HepG2 (cell line): Measurements from ENCODE around the gene SLC11A1. TPM values are rescaled to one million over a fixed set of nuclear protein-coding genes. Genes with fewer than 3 reads are reported as not detected.

Experiments
- DNMT1 ChIP-seq: sonication (generic); formaldehyde crosslinking; IDR thresholded peaks from 2 replicates; pipeline ENCODE4 v1.5.1; 2020; ENCODE audit warnings: mild to moderate bottlenecking, missing genetic modification reagents
- DPF2 ChIP-seq: sonication (generic); formaldehyde crosslinking; IDR thresholded peaks from 2 replicates; pipeline ENCODE4 v1.4.0; 2020; ENCODE audit warnings: mild to moderate bottlenecking, low read depth, missing genetic modification reagents, borderline replicate concordance
- EEA1 ChIP-seq: sonication (generic); formaldehyde crosslinking; IDR thresholded peaks from 2 replicates; pipeline ENCODE4 v1.5.1; 2020; ENCODE audit warnings: mild to moderate bottlenecking, missing genetic modification reagents, borderline replicate concordance
- GMEB1 ChIP-seq: sonication (generic); formaldehyde crosslinking; IDR thresholded peaks from 2 replicates; pipeline ENCODE4 v1.5.1; 2020; ENCODE audit warnings: missing genetic modification reagents, mild to moderate bottlenecking, borderline replicate concordance
- HCFC1 ChIP-seq: fragments of 150-350 bp; IDR thresholded peaks from 2 replicates; pipeline ENCODE4 v1.6.1; 2014; ENCODE audit warnings: low read depth, low read length
- HNF4A ChIP-seq: sonication (generic); formaldehyde crosslinking; IDR thresholded peaks from 2 replicates; pipeline ENCODE4 v1.4.0; 2020; ENCODE audit warnings: missing genetic modification reagents
- MIER2 ChIP-seq: IDR thresholded peaks from 2 replicates; pipeline ENCODE4 v1.6.1; 2016; ENCODE audit warnings: missing biosample characterization, missing genetic modification reagents
- NFYB ChIP-seq: sonication (generic); formaldehyde crosslinking; IDR thresholded peaks from 2 replicates; pipeline ENCODE4 v1.4.0; 2020; ENCODE audit warnings: missing genetic modification reagents
- NKX3-1 ChIP-seq: sonication (generic); formaldehyde crosslinking; IDR thresholded peaks from 2 replicates; pipeline ENCODE4 v1.5.0; 2020; ENCODE audit warnings: missing genetic modification reagents
- NR1H2 ChIP-seq: sonication (generic); formaldehyde crosslinking; IDR thresholded peaks from 2 replicates; pipeline ENCODE4 v1.8.1; 2022; ENCODE audit warnings: low read depth, missing genetic modification reagents, borderline replicate concordance
- PHF20 ChIP-seq: sonication (generic); formaldehyde crosslinking; IDR thresholded peaks from 2 replicates; pipeline ENCODE4 v1.5.0; 2020; ENCODE audit warnings: mild to moderate bottlenecking, missing genetic modification reagents
- PHF8 ChIP-seq: sonication (generic); formaldehyde crosslinking; IDR thresholded peaks from 2 replicates; pipeline ENCODE4 v1.5.0; 2020; ENCODE audit warnings: missing genetic modification reagents
- PITX1 ChIP-seq: sonication (generic); formaldehyde crosslinking; IDR thresholded peaks from 2 replicates; pipeline ENCODE4 v1.5.1; 2020; ENCODE audit warnings: mild to moderate bottlenecking, missing genetic modification reagents
- REL ChIP-seq: sonication (generic); formaldehyde crosslinking; conservative IDR thresholded peaks from 2 replicates; pipeline ENCODE4 v1.8.0; 2022; ENCODE audit warnings: mild to moderate bottlenecking, missing genetic modification reagents, moderate library complexity
- REPIN1 ChIP-seq: sonication (generic); formaldehyde crosslinking; IDR thresholded peaks from 2 replicates; pipeline ENCODE4 v1.8.0; 2022; ENCODE audit warnings: missing genetic modification reagents, low read depth, mild to moderate bottlenecking, borderline replicate concordance
- SOX5 ChIP-seq: IDR thresholded peaks from 2 replicates; pipeline ENCODE4 v1.6.1; 2016; ENCODE audit warnings: borderline replicate concordance
- TARDBP ChIP-seq: sonication (generic); formaldehyde crosslinking; IDR thresholded peaks from 2 replicates; pipeline ENCODE4 v1.8.0; 2022; ENCODE audit warnings: mild to moderate bottlenecking, missing genetic modification reagents
- YY1 ChIP-seq: IDR thresholded peaks from 2 replicates; pipeline ENCODE4 v1.6.1; 2011; ENCODE audit warnings: low read length, low read depth, moderate library complexity, mild to moderate bottlenecking; ENCODE audit not compliant: insufficient read depth, insufficient replicate concordance
- ZFP36L1 ChIP-seq: sonication (generic); formaldehyde crosslinking; IDR thresholded peaks from 2 replicates; pipeline ENCODE4 v1.8.0; 2022; ENCODE audit warnings: mild to moderate bottlenecking, missing genetic modification reagents, moderate library complexity
- ZNF383 ChIP-seq: sonication (generic); formaldehyde crosslinking; IDR thresholded peaks from 2 replicates; pipeline ENCODE4 v1.4.0; 2020; ENCODE audit warnings: missing genetic modification reagents, mild to moderate bottlenecking, borderline replicate concordance
- ZNF547 ChIP-seq: sonication (generic); formaldehyde crosslinking; IDR thresholded peaks from 2 replicates; pipeline ENCODE4 v1.5.1; 2020; ENCODE audit warnings: mild to moderate bottlenecking, missing genetic modification reagents
- ZNF562 ChIP-seq: sonication (generic); formaldehyde crosslinking; IDR thresholded peaks from 2 replicates; pipeline ENCODE4 v1.8.0; 2022; ENCODE audit warnings: missing genetic modification reagents, borderline replicate concordance
- ZNF629 ChIP-seq: sonication (generic); formaldehyde crosslinking; conservative IDR thresholded peaks from 2 replicates; pipeline ENCODE4 v1.5.0; 2020; ENCODE audit warnings: missing genetic modification reagents
- ZNF746 ChIP-seq: sonication (generic); formaldehyde crosslinking; IDR thresholded peaks from 2 replicates; pipeline ENCODE4 v1.8.0; 2022; ENCODE audit warnings: mild to moderate bottlenecking, missing genetic modification reagents
- ZNF775 ChIP-seq: sonication (generic); formaldehyde crosslinking; IDR thresholded peaks from 2 replicates; pipeline ENCODE4 v1.4.0; 2020; ENCODE audit warnings: missing genetic modification reagents, mild to moderate bottlenecking, moderate library complexity, borderline replicate concordance
- polyA plus RNA-seq, 8 experiments: library from polyadenylated mRNA; depleted of rRNA in 3 of 8; stranded (reverse) in 7 of 8; unstranded in 1 of 8; fragments of >200 nt; fragmentation: Illumina TruSeq in 4 of 8; extraction: Trizol in 4 of 8; gene quantifications; 2 replicates each; pipeline versions ENCODE4 v1.2.1 to v1.2.3, GENCODE V29; 2011 to 2016; ENCODE audit warnings: low read depth in 4 of 8, missing spikeins in 1 of 8, mixed read lengths in 1 of 8; ENCODE audit not compliant: insufficient read depth in 1 of 8
- total RNA-seq, 5 experiments: library from RNA; depleted of rRNA; stranded (reverse); fragments of >200 nt; fragmentation: Illumina TruSeq; extraction: Trizol; gene quantifications; 2 replicates each; pipeline ENCODE4 v1.2.3, GENCODE V29; 2016; ENCODE audit warnings: low read depth in 1 of 5
- TF ChIP-seq, protein P1 (sequence below): sonication (generic); formaldehyde crosslinking; conservative IDR thresholded peaks from 2 replicates; pipeline ENCODE4 v1.8.0; 2022; ENCODE audit warnings: low read depth, missing genetic modification reagents

The SLC11A1 gene
- total and polyA plus RNA-seq, 2 of the 13 experiments (the other 11 are each of a cell fraction or from before 2014, with no cell fraction given): 0.33 to 2.3 TPM

DNA sequence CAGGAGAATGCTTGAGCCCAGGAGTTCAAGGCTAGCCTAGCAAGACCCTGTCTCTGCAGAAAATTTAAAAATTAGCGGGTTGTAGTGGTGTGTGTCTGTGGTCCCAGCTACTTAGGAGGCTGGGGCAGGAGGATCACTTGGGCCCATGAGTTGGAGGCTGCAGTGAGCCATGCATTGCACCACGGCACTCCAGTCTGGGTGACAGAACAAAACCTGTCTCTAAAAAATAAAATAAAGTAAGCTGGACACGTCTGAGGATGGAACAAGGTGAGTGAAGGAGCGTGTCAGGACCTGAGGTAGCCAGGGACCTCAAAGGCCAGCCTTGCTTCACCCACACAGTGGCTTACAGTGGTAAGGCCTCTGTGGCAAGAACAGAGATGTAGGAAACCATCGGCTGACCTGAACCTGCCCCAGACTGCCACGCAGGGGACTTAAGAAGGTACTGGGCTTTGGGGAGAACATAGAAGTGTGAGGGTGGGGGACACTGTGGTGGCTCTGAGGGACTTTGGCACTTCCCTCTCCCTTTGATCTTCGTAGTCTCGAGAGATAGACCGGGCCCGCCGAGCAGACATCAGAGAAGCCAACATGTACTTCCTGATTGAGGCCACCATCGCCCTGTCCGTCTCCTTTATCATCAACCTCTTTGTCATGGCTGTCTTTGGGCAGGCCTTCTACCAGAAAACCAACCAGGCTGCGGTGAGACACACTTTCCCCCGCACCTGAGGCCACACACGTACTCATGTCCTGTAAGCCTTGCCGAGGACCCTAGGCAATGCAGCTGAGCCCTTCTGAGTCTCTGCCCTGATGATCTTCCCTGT, 7.5 kb downstream of the SLC11A1 start (continued):
- TF ChIP-seq REL: no peak
- TF ChIP-seq SOX5: peak; percentile 47
- TF ChIP-seq MIER2 (CRISPR knock-in tag): peak; percentile 56; the same call in 1 of the 2 replicates
- TF ChIP-seq, protein P1, sequence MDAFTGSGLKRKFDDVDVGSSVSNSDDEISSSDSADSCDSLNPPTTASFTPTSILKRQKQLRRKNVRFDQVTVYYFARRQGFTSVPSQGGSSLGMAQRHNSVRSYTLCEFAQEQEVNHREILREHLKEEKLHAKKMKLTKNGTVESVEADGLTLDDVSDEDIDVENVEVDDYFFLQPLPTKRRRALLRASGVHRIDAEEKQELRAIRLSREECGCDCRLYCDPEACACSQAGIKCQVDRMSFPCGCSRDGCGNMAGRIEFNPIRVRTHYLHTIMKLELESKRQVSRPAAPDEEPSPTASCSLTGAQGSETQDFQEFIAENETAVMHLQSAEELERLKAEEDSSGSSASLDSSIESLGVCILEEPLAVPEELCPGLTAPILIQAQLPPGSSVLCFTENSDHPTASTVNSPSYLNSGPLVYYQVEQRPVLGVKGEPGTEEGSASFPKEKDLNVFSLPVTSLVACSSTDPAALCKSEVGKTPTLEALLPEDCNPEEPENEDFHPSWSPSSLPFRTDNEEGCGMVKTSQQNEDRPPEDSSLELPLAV (CRISPR knock-in tag): no peak
- no peak for TF ChIP-seq ZFP36L1 (CRISPR knock-in tag)
- no peak for TF ChIP-seq ZNF383
- TF ChIP-seq ZNF746: no peak
- TF ChIP-seq HNF4A (CRISPR knock-in tag): peak; percentile 71
- no peak for TF ChIP-seq DPF2 (CRISPR knock-in tag)
- TF ChIP-seq NR1H2 (CRISPR knock-in tag): no peak
- TF ChIP-seq REPIN1 (CRISPR knock-in tag): no peak
- peak; percentile 77 for TF ChIP-seq YY1
- no peak for TF ChIP-seq NFYB
- no peak; the same call in 1 of the 2 replicates for TF ChIP-seq ZNF547 (CRISPR knock-in tag)
- 0 out of 2 replicates have a peak, but pooled peaks have one; percentile 27 for TF ChIP-seq ZNF629 (CRISPR knock-in tag)
- peak; percentile 31; the same call in 1 of the 2 replicates for TF ChIP-seq GMEB1
- no peak for TF ChIP-seq HCFC1
- peak; percentile 53; the same call in 1 of the 2 replicates for TF ChIP-seq PITX1 (CRISPR knock-in tag)
- TF ChIP-seq PHF20: peak; percentile 68; the same call in 1 of the 2 replicates
- TF ChIP-seq ZNF562 (CRISPR knock-in tag): no peak
- no peak; the same call in 1 of the 2 replicates for TF ChIP-seq PHF8 (CRISPR knock-in tag)
- no peak for TF ChIP-seq DNMT1
- TF ChIP-seq NKX3-1: no peak
- no peak for TF ChIP-seq EEA1 (CRISPR knock-in tag)
- TF ChIP-seq TARDBP (CRISPR knock-in tag): no peak
- TF ChIP-seq ZNF775 (CRISPR knock-in tag): no peak
